Ishikawa (cell line): Measurements from ENCODE around the gene DENND1A.

Experiments
- CEBPB ChIP-seq: IDR thresholded peaks from 2 replicates; pipeline ENCODE4 v1.6.1; 2012
- CREB1 ChIP-seq: IDR thresholded peaks from 2 replicates; pipeline ENCODE4 v1.6.1; 2012; ENCODE audit warnings: low read depth
- EGR1 ChIP-seq: IDR thresholded peaks from 2 replicates; pipeline ENCODE4 v1.6.1; 2012
- EP300 ChIP-seq: IDR thresholded peaks from 2 replicates; pipeline ENCODE4 v1.6.1; 2012; ENCODE audit warnings: borderline replicate concordance
- FOXM1 ChIP-seq: IDR thresholded peaks from 2 replicates; pipeline ENCODE4 v1.6.1; 2012; ENCODE audit warnings: low read depth, borderline replicate concordance
- NFIC ChIP-seq: IDR thresholded peaks from 2 replicates; pipeline ENCODE4 v1.6.1; 2012
- RAD21 ChIP-seq: IDR thresholded peaks from 2 replicates; pipeline ENCODE4 v1.6.1; 2012; ENCODE audit warnings: low read depth
- TAF1 ChIP-seq: IDR thresholded peaks from 2 replicates; pipeline ENCODE4 v1.6.1; 2012; ENCODE audit warnings: low read depth, mild to moderate bottlenecking
- TCF12 ChIP-seq: IDR thresholded peaks from 2 replicates; pipeline ENCODE4 v1.6.1; 2012; ENCODE audit warnings: low read depth
- TEAD4 ChIP-seq: IDR thresholded peaks from 2 replicates; pipeline ENCODE4 v1.6.1; 2012
- YY1 ChIP-seq: IDR thresholded peaks from 2 replicates; pipeline ENCODE4 v1.6.1; 2012; ENCODE audit warnings: low read depth
- ZBTB7A ChIP-seq: IDR thresholded peaks from 2 replicates; pipeline ENCODE4 v1.6.1; 2012; ENCODE audit warnings: low read depth
- TF ChIP-seq, protein P1 (sequence below): IDR thresholded peaks from 2 replicates; pipeline ENCODE4 v1.6.1; 2012
- TF ChIP-seq, protein P2 (sequence below): IDR thresholded peaks from 2 replicates; pipeline ENCODE4 v1.6.1; 2012
- TF ChIP-seq, protein P3 (sequence below): IDR thresholded peaks from 2 replicates; pipeline ENCODE4 v1.6.1; 2012; ENCODE audit warnings: low read depth, mild to moderate bottlenecking

The DENND1A gene

DNA sequence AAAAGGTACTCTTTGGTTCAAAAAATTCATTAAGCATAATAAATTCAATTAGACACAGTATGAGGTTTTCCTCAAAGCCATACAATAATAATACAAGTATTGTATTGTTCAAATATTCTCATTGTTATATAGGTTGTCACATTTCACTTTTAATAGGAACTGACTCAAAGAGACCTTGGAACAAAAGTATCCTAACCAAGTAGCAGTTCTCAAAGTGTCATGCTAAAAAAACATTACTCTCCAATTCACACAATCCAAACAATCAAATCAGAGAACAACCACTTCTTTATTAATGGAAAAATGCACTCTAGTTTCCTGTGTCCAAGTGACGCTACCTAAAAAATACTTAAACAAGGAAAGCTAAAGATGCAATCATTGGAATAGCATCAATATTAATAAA lies 115.4 kb downstream of the DENND1A start:
- TF ChIP-seq, protein P1, sequence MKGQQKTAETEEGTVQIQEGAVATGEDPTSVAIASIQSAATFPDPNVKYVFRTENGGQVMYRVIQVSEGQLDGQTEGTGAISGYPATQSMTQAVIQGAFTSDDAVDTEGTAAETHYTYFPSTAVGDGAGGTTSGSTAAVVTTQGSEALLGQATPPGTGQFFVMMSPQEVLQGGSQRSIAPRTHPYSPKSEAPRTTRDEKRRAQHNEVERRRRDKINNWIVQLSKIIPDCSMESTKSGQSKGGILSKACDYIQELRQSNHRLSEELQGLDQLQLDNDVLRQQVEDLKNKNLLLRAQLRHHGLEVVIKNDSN: no peak

DNA sequence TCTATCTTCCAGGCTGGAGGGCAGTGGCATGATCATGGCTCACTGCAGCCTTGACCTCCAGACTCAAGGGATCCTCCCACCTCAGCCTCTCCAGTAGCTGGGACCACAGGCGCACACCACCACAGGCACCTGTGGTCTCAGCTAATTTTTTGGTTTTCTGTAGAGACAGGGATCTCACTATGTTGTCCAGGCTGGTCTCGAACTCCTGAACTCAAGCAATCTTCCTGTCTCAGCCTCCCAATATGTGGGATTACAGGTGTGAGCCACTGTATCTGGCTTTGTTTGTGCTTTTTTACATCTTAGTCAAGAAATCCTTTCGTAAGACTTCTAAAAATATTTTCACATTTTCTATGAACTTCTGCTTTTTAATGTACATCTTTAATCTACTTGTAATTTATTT lies 116.9 kb downstream of the DENND1A start:
- TF ChIP-seq, protein P1: no peak
- TF ChIP-seq RAD21: no peak
- no peak for TF ChIP-seq CEBPB

DNA sequence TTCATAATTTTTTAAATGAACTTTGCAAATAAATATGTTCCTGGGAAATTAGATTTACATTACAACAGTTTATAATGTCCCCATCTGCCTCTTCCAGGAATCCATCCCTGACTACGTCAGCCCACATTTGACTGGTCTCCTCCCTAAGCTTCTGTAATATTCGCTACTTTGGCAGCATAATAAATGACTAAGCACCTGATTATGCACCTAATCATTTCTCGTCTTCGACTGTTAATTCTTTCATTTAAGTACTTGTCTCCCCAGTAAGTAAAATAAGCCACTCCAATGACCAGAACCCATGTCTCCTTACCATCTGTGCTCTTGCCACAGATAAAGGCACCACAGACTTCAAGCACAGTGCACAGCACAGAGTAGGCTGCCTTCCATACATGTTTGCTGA lies 122.7 kb downstream of the DENND1A start:
- TF ChIP-seq, protein P2, sequence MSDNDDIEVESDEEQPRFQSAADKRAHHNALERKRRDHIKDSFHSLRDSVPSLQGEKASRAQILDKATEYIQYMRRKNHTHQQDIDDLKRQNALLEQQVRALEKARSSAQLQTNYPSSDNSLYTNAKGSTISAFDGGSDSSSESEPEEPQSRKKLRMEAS: no peak
- TF ChIP-seq EGR1: no peak
- TF ChIP-seq TAF1: no peak
- TF ChIP-seq, protein P1: no peak
- TF ChIP-seq NFIC: no peak
- no peak for TF ChIP-seq TCF12
- no peak for TF ChIP-seq EP300
- TF ChIP-seq RAD21: no peak

DNA sequence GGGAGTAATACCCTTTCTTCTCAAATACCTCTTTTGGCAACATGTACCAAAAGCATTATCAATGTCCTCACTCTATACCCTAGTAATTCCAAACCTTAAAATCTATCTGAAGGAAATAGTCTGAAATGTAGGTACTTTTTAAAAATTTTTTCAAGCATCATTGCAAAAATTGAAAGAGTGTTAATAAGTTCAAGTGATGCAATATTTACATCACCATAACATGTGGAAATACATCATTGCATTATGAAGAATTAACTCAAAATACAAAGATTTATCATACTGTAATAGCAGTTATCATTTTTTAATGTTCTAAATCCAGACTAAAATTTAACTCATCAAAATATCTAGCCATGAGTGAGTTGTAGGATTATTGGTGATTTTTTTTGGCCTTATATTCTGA lies 123.1 kb downstream of the DENND1A start:
- TF ChIP-seq FOXM1 (no peak), CEBPB (no peak), TCF12 (no peak), TAF1 (no peak), EGR1 (no peak), RAD21 (no peak)
- TF ChIP-seq, protein P3, sequence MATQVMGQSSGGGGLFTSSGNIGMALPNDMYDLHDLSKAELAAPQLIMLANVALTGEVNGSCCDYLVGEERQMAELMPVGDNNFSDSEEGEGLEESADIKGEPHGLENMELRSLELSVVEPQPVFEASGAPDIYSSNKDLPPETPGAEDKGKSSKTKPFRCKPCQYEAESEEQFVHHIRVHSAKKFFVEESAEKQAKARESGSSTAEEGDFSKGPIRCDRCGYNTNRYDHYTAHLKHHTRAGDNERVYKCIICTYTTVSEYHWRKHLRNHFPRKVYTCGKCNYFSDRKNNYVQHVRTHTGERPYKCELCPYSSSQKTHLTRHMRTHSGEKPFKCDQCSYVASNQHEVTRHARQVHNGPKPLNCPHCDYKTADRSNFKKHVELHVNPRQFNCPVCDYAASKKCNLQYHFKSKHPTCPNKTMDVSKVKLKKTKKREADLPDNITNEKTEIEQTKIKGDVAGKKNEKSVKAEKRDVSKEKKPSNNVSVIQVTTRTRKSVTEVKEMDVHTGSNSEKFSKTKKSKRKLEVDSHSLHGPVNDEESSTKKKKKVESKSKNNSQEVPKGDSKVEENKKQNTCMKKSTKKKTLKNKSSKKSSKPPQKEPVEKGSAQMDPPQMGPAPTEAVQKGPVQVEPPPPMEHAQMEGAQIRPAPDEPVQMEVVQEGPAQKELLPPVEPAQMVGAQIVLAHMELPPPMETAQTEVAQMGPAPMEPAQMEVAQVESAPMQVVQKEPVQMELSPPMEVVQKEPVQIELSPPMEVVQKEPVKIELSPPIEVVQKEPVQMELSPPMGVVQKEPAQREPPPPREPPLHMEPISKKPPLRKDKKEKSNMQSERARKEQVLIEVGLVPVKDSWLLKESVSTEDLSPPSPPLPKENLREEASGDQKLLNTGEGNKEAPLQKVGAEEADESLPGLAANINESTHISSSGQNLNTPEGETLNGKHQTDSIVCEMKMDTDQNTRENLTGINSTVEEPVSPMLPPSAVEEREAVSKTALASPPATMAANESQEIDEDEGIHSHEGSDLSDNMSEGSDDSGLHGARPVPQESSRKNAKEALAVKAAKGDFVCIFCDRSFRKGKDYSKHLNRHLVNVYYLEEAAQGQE: no peak

DNA sequence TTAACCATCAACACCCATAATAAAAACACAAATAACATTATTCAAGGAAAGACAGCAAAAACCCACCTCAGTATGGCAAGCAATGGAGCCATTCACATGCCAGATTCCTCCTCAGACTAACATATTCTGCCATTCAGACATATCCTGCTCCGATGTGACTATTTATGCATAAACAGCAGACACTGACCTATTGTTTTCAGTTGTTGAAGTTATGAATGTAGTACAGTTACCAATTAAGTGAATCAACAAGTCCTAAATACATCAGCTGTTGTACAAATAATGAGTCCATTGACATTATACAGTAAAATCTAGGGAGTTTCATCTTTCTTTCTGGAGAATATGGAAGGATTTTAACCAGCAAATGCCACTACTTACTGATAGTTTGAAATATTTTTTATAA lies 131.7 kb downstream of the DENND1A start:
- TF ChIP-seq ZBTB7A (no peak), TEAD4 (no peak), EGR1 (no peak), YY1 (no peak), TCF12 (no peak), NFIC (no peak), CEBPB (no peak), TAF1 (no peak), CREB1 (no peak), RAD21 (no peak), FOXM1 (no peak), EP300 (no peak)
- TF ChIP-seq, protein P1: no peak
- TF ChIP-seq, protein P2: no peak
- TF ChIP-seq, protein P3: no peak

DNA sequence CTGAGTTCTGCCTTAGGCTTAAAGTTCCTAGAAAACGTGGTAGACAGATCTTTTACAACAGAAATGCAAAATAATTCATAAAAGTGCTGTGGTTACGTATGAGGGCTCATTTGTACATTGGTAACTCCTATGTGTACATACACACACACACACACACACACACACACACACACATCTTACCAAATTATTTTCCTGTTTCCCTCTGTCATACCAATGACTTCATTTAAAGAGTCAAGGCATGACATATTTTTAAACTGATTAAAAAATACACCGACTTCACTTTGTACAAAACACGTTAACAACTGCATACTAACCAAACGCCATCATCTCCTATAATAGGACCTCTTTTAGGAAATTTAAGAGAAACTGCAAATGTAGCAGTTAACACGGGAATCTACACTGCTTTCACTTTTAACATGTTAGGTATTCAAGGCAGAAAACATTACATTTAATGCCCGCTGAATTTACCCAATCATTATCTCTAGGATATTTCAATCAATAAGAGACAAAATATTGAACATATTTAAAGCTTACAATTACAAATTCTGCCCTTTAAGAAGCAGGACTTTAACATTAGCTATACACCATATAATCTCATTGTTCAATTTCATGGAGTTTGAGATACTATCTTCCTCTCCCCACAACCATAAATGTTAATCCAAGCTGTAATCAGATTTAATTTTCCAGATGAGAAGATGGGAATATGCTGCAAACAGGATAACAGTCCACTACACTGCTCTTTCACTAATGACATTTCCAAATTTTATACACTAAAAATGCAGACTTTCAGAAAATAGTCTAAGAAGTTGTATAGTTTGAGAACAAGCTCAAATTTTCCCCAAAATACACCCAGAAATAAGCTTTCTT lies 133.1 kb downstream of the DENND1A start:
- TF ChIP-seq CREB1 (no peak), TCF12 (no peak), NFIC (no peak), TAF1 (no peak), EP300 (no peak), YY1 (no peak), FOXM1 (no peak), TEAD4 (no peak), CEBPB (no peak), EGR1 (no peak), ZBTB7A (no peak), RAD21 (no peak)
- TF ChIP-seq, protein P1: no peak
- TF ChIP-seq, protein P2: no peak
- TF ChIP-seq, protein P3: no peak
